Upper lobe of left lung (tissue), 4 donors: ENCODE measurements around the gene LCN12.

Source experiments
- EP300 ChIP-seq, 4 donors: sonication (generic); formaldehyde crosslinking; IDR thresholded peaks; one replicate each; pipeline ENCODE4 v1.5.1; 2017; ENCODE audit warnings: antibody characterized with exemption in 4 of 4, control low read depth in 2 of 4
- POLR2A ChIP-seq, 4 donors: fragments of 450-650 bp; IDR thresholded peaks; one replicate each; pipeline ENCODE4 v1.5.1; 2016 to 2017; ENCODE audit warnings: antibody characterized with exemption in 4 of 4, mild to moderate bottlenecking in 2 of 4

DNA sequence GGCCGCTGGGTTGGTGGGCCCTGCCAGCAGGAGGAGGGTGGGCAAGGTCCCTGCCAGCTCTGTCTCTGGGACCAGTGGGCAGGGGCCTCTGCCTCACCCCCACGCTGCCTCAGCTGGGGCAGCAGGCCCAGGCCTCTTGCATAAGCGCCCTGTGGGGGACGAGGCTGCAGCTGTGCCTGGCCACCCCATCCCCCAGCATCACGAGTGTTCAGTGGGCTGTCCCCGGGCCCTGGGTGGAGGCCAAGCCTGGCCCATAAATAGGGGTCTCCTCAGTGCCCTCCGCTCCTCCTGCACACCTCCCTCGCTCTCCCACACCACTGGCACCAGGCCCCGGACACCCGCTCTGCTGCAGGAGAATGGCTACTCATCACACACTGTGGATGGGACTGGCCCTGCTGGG lies 25.1 kb downstream of the LCN12 start, which contains the start of gene PTGDS:
- TF ChIP-seq EP300 (IDR thresholded peaks at IDR 0.05) = no peak
- no peak for TF ChIP-seq POLR2A (IDR thresholded peaks at IDR 0.05)
